Type B pancreatic cell (in vitro differentiated cells): ENCODE data around the gene LIME1. TPM values are rescaled to one million over a fixed set of nuclear protein-coding genes. Genes with fewer than 3 reads are reported as not detected.

Experiments
- DNase-seq: peaks from one replicate; pipeline ENCODE4 v3.0.0; 2021; ENCODE audit warnings: mixed read lengths; ENCODE audit not compliant: unreplicated experiment; ENCODE audit errors: extremely low spot score
- H3K27ac Mint-ChIP-seq: 2 replicates; pipeline ENCODE4 v1.8.0; 2021; ENCODE audit warnings: mild to moderate bottlenecking, mixed read lengths
- H3K27me3 Mint-ChIP-seq: 2 replicates; pipeline ENCODE4 v1.8.0; 2021; ENCODE audit warnings: mixed read lengths
- H3K36me3 Mint-ChIP-seq: 2 replicates; pipeline ENCODE4 v1.8.0; 2021; ENCODE audit warnings: mixed read lengths
- H3K4me1 Mint-ChIP-seq: one replicate; pipeline ENCODE4 v1.8.0; 2021; ENCODE audit warnings: mixed read lengths; ENCODE audit not compliant: unreplicated experiment
- H3K4me3 Mint-ChIP-seq: 2 replicates; pipeline ENCODE4 v1.8.0; 2021; ENCODE audit warnings: mild to moderate bottlenecking, mixed read lengths
- H3K9me3 Mint-ChIP-seq: 2 replicates; pipeline ENCODE4 v1.8.0; 2021; ENCODE audit warnings: mixed read lengths
- total RNA-seq: library from RNA; stranded (reverse); gene quantifications from 2 replicates; pipeline ENCODE4 v1.2.1, GENCODE V29; 2021; ENCODE audit warnings: low replicate concordance
- TF ChIP-seq, protein P1 (sequence below): fragments of 200-600 bp; sonication (generic); conservative IDR thresholded peaks from 2 replicates; pipeline ENCODE4 v1.5.0; 2021; ENCODE audit warnings: antibody characterized with exemption, mild to moderate bottlenecking

LIME1 gene
- total RNA-seq, 1 donor from 2014 or later, result 11.3 TPM

DNA sequence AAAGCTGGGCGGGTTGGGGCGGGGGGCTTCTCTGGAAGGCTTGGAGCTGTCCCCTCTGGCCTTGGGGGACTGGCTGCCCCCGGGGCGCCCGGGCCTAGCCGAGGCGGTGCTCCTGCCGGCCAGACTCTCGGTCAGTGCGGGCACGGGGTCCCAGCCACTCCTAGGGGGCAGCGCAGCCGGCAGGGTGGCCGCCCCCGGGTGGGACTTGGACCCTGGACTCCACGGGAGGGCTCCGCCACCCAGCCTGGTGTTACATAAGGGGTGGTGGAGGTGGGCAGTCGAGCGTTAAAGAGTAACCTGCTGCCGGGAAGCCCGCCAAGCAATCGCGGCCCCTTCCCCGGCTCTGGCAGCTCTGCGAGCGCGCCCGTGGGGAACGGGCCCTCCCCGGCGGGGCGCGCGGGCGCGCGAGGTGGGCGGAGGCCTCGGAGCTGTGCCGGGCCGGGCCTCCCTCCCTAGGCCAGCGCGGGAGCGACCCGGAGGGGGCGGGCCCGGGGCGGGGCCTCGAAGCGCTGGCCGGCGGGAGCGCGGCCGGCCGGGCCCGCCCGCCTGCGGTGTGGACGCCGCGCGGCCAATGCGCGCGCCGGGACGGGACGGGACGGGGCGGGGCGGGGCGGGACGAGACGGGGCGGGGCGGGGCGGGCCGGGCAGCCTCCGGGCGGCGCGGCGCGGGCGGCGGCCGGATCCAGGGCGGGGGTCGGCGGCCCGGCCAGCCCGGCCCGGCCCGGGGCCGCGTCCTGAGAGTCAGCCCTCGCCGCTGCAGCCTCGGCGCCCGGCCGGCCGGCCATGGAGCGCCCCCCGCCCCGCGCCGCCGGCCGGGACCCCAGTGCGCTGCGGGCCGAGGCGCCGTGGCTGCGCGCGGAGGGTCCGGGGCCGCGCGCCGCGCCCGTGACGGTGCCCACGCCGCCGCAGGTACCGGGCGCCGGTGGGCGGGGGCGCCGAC lies 2.9 kb downstream of the LIME1 start, which contains the start of gene SLC2A4RG:
Gene SLC2A4RG (plus strand): TSS at position 647 of the 940 bp plus-strand sequence. CDS start 137 bp downstream, at position 784.
- TF ChIP-seq, protein P1, sequence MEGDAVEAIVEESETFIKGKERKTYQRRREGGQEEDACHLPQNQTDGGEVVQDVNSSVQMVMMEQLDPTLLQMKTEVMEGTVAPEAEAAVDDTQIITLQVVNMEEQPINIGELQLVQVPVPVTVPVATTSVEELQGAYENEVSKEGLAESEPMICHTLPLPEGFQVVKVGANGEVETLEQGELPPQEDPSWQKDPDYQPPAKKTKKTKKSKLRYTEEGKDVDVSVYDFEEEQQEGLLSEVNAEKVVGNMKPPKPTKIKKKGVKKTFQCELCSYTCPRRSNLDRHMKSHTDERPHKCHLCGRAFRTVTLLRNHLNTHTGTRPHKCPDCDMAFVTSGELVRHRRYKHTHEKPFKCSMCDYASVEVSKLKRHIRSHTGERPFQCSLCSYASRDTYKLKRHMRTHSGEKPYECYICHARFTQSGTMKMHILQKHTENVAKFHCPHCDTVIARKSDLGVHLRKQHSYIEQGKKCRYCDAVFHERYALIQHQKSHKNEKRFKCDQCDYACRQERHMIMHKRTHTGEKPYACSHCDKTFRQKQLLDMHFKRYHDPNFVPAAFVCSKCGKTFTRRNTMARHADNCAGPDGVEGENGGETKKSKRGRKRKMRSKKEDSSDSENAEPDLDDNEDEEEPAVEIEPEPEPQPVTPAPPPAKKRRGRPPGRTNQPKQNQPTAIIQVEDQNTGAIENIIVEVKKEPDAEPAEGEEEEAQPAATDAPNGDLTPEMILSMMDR, result no peak

DNA sequence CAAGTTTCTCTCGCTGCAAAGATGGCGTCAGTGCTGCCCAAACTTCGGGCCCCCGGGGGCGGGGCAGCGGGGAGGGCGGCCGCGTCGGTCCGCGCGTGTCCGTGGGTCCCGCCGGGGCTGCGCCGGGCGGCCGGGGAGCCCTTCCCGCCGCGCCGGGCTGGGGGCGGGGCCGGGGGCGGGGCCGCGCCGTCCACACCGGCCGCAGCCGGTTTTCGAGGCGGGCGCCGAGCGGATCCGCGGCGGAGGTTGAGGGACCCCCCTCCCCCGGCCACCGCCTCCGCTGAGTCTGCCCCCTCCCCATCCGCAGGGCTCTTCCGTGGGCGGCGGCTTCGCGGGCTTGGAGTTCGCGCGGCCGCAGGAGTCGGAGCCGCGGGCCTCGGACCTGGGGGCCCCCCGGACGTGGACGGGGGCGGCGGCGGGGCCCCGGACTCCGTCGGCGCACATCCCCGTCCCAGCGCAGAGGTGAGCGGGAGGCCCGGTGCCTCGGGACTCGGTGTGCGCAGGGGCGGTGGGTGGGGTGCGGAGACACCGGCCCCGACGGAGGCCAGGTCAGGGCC lies 3.7 kb downstream of the LIME1 start:
- Mint-ChIP-seq H3K9me3 (no peaks in the 10 kb centered on the region), H3K27ac (no peak overlapping the region), H3K27me3 (peaks cover 3% of the 10 kb centered on the region), H3K4me1 (no peaks in the 10 kb centered on the region), H3K4me3 (peak overlapping the region; percentile 83), H3K36me3 (no peaks in the 10 kb centered on the region)
- DNase-seq, result peak; percentile 75
- TF ChIP-seq, protein P1, result no peak

More for the DNA sequence above, 2.9 kb downstream of the LIME1 start, which contains the start of gene SLC2A4RG:
- Mint-ChIP-seq H3K27me3 (peaks cover 3% of the 10 kb centered on the region), H3K36me3 (no peaks in the 10 kb centered on the region), H3K27ac (no peak within 1 kb of the TSS), H3K4me3 (peak within 1 kb of the TSS; percentile 83), H3K4me1 (no peaks in the 10 kb centered on the region), H3K9me3 (no peaks in the 10 kb centered on the region)
- DNase-seq, result peak; percentile 84

DNA sequence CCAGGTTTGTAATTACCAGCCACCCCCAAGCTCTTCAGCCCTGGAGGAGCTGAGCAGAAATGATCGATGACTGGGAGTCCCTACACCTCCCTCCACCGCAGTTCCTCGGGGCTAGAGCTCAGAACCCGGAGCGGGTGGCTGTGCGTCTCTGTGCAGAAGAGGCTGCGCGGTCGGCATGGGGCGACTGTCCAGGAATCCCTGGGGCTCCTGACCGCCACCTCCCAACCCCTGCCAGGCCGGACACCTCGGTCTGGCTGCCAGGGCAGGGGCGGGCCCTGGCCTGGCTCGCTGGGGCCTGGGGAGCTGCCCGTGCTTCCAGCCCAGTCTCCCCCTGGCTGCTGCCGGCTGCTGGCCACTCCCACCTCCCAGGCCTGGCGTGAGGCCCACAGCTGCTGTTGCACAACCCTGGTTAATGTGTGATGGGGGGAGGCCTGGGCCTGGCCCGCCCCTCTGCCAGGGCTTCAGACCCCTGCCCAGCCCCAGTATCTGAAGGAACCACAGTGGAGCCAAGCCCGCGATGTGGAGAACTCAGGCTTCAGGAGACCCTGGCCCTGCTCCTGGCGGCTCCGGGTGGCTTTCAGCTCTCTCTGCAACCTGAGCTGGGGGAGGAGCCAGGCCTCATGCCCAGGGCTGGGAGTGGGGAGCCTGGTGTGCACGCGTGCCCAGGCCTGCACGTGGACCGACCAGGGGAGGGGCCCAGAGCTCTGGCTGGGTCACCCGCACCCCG lies 4.3 kb downstream of the LIME1 start:
- DNase-seq, result peak; percentile 84
- Mint-ChIP-seq H3K36me3 (no peaks in the 10 kb centered on the region), H3K4me1 (peaks cover 2% of the 10 kb centered on the region), H3K4me3 (peak overlapping the region; percentile 83), H3K9me3 (no peaks in the 10 kb centered on the region), H3K27me3 (peaks cover 3% of the 10 kb centered on the region), H3K27ac (no peak overlapping the region)
- TF ChIP-seq, protein P1, result peak; percentile 27

DNA sequence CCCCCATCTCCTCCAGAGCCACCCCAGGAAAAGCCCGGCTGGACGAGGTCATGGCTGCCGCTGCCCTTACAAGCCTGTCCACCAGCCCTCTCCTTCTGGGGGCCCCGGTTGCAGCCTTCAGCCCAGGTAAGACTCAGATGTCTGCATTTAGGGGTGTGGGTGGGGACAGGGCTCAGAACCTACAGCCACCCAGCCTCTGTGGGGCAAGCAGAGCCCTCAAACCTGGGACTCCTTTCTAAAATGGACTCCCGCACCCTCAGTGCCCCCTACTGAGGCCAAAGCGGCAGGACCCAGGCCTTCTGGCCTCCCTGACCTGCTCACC lies 4.9 kb downstream of the LIME1 start:
- Mint-ChIP-seq H3K4me1 (peaks cover 3% of the 10 kb centered on the region), H3K36me3 (no peaks in the 10 kb centered on the region), H3K27me3 (no peaks in the 10 kb centered on the region), H3K9me3 (no peaks in the 10 kb centered on the region), H3K4me3 (peak overlapping the region; percentile 67), H3K27ac (no peak overlapping the region)
- DNase-seq, result no peak
- TF ChIP-seq, protein P1, result no peak

DNA sequence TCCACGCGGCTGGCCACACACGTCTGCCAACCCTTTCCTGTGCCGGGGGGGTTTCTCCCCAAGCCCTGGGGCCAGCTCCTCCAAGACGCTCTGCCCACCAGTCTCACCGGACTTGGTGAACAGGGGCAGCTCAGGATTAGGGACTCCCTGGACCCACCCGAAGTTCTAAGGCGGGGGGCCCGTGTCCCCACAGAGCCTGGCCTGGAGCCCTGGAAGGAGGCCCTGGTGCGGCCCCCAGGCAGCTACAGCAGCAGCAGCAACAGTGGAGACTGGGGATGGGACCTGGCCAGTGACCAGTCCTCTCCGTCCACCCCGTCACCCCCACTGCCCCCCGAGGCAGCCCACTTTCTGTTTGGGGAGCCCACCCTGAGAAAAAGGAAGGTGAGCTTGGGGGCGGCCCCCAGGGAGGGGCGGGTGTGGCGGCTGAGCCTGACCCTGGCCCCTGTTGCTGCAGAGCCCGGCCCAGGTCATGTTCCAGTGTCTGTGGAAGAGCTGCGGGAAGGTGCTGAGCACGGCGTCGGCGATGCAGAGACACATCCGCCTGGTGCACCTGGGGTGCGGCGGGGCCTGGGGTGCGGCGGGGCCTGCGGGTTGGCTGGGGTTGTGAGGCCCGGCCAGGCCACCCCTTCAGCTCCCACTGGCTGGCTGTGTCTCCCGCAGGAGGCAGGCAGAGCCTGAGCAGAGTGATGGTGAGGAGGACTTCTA lies 5.4 kb downstream of the LIME1 start:
- H3K9me3 Mint-ChIP-seq, result no peaks in the 10 kb centered on the region
- H3K27me3 Mint-ChIP-seq, result no peaks in the 10 kb centered on the region
- TF ChIP-seq, protein P1, result no peak
- no peak overlapping the region for H3K27ac Mint-ChIP-seq
- H3K4me1 Mint-ChIP-seq, result peaks cover 3% of the 10 kb centered on the region
- peak; percentile 70 for DNase-seq
- no peaks in the 10 kb centered on the region for H3K36me3 Mint-ChIP-seq
- H3K4me3 Mint-ChIP-seq, result peak overlapping the region; percentile 67
